ENCODE measurements around the gene C10orf67.

DNA sequence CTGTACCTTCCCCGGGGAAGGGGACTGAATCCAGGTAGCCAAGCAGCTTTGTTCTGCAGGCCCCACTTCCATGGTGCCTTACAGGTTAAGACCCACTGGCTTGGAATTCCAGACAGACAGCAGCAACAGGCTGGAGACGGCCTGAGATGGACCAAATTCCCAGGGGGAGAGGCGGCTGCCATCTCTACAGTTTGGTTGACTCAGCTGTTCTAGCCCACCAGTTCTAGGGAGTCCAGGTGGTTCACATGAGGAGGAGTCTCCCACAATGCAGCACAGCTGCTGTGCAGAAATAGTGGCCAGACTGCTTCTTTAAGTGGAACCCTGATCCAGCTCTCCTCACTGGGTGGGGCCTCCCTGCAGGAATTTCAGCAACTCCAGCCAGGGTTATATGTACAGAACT is 74.1 kb downstream of the C10orf67 start:
- TF ChIP-seq, protein P1, sequence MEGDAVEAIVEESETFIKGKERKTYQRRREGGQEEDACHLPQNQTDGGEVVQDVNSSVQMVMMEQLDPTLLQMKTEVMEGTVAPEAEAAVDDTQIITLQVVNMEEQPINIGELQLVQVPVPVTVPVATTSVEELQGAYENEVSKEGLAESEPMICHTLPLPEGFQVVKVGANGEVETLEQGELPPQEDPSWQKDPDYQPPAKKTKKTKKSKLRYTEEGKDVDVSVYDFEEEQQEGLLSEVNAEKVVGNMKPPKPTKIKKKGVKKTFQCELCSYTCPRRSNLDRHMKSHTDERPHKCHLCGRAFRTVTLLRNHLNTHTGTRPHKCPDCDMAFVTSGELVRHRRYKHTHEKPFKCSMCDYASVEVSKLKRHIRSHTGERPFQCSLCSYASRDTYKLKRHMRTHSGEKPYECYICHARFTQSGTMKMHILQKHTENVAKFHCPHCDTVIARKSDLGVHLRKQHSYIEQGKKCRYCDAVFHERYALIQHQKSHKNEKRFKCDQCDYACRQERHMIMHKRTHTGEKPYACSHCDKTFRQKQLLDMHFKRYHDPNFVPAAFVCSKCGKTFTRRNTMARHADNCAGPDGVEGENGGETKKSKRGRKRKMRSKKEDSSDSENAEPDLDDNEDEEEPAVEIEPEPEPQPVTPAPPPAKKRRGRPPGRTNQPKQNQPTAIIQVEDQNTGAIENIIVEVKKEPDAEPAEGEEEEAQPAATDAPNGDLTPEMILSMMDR (IDR thresholded peaks at IDR 0.05), result no peak
- TF ChIP-seq POLR2A (IDR thresholded peaks at IDR 0.05) (no peak), EP300 (IDR thresholded peaks at IDR 0.05) (no peak)

Data from gastroesophageal sphincter (tissue), 3 donors.